Spleen (tissue), 11 donors: ENCODE data around the gene CD53. TPM values are rescaled to one million over a fixed set of nuclear protein-coding genes. Genes with fewer than 3 reads are reported as not detected.

Experiments
- DNase-seq: peaks from one replicate; pipeline ENCODE4 v3.0.0-alpha.2; 2020
- H3K27ac ChIP-seq, 8 donors: fragments of 200-600 bp; sonication (generic) in 7 of 8; 1 replicate in 4 of 8; 2 replicates in 4 of 8; pipeline versions ENCODE4 v1.5.0 to v1.8.0; 2016 to 2021; ENCODE audit warnings: inconsistent platforms in 4 of 8, mild to moderate bottlenecking in 4 of 8, moderate library complexity in 1 of 8
- H3K27me3 ChIP-seq, 7 donors: fragments of 200-600 bp; sonication (generic) in 6 of 7; replicated peaks in 1 of 7; 1 replicate in 4 of 7; 2 replicates in 3 of 7; pipeline versions ENCODE4 v1.5.0 to v1.8.0; 2016 to 2021; ENCODE audit warnings: inconsistent platforms in 3 of 7, mild to moderate bottlenecking in 1 of 7
- H3K36me3 ChIP-seq, 6 donors: fragments of 200-600 bp; sonication (generic) in 5 of 6; 1 replicate in 4 of 6; 2 replicates in 2 of 6; pipeline versions ENCODE4 v1.5.0 to v1.8.0; 2016 to 2021; ENCODE audit warnings: inconsistent platforms in 2 of 6
- H3K4me1 ChIP-seq, 6 donors: fragments of 200-600 bp; sonication (generic) in 5 of 6; 1 replicate in 3 of 6; 2 replicates in 3 of 6; pipeline versions ENCODE4 v1.5.0 to v1.8.0; 2016 to 2021; ENCODE audit warnings: inconsistent platforms in 3 of 6
- H3K4me3 ChIP-seq, 8 donors: fragments of 200-600 bp; sonication (generic) in 7 of 8; 1 replicate in 4 of 8; 2 replicates in 4 of 8; pipeline versions ENCODE4 v1.5.0 to v1.8.0; 2016 to 2021; ENCODE audit warnings: inconsistent platforms in 4 of 8, mild to moderate bottlenecking in 4 of 8, moderate library complexity in 2 of 8
- H3K9me3 ChIP-seq, 8 donors: fragments of 200-600 bp; sonication (generic) in 7 of 8; 1 replicate in 4 of 8; 2 replicates in 4 of 8; pipeline versions ENCODE4 v1.5.0 to v1.8.0; 2016 to 2021; ENCODE audit warnings: inconsistent platforms in 4 of 8
- POLR2A ChIP-seq, 3 donors: fragments of 450-650 bp; IDR thresholded peaks; one replicate each; pipeline ENCODE4 v1.5.1; 2017; ENCODE audit warnings: antibody characterized with exemption in 3 of 3, mild to moderate bottlenecking in 1 of 3
- POLR2AphosphoS5 ChIP-seq, 3 donors: sonication (generic); formaldehyde crosslinking; IDR thresholded peaks; one replicate each; pipeline ENCODE4 v1.5.1; 2017; ENCODE audit warnings: antibody characterized with exemption in 3 of 3
- WGBS, 5 donors: extraction: QIAGEN DNeasy Blood & Tissue Kit in 3 of 5; methylation state at CpG; one replicate each; pipeline versions ENCODE4 v1.1.5 to v1.1.7; 2013 to 2018; 5-methylcytosine and 5-hydroxymethylcytosine counted together
- intact Hi-C: fragments of 100-400 bp; cut with DNase I; formaldehyde crosslinking; loops from one replicate; pipeline ENCODE4 v1.15.0; 2023; ENCODE audit warnings: low total_unique reads
- polyA plus RNA-seq, 3 donors: library from polyadenylated mRNA; stranded (reverse); fragments of 200-250 nt; gene quantifications; one replicate each; pipeline ENCODE4 v1.2.1, GENCODE V29; 2013
- total RNA-seq, 7 donors: library from RNA; depleted of rRNA in 3 of 7; stranded (reverse); fragments of >200 nt in 3 of 7; fragmentation: NEBNext Ultra II Directional in 4 of 7; extraction: Animal tissue kit (Norgen Biotek cat#: 25700) in 4 of 7; gene quantifications; one replicate each; pipeline versions ENCODE4 v1.1.0 to v1.2.1, GENCODE V29; 2016 to 2021
- TF ChIP-seq, protein P1 (sequence below), 11 experiments: fragments of 200-600 bp in 7 of 11; fragments of 450-650 bp in 4 of 11; sonication (generic) in 4 of 11; IDR thresholded peaks in 8 of 11; conservative IDR thresholded peaks in 3 of 11; 1 replicate in 7 of 11; 2 replicates in 4 of 11; pipeline versions ENCODE4 v1.4.0 to v1.8.0; 2016 to 2021; ENCODE audit warnings: antibody characterized with exemption in 11 of 11, inconsistent platforms in 4 of 11, mild to moderate bottlenecking in 1 of 11
- donor health status: healthy with polysubstance abuse.
- donor health status: DM: no; HTN: no; CAD: no; lungs with moderate emphysema.
- donor health status: DM: no; HTN: no; CAD: no.
- donor health status: Bipolar disorder and iron deficiency.
- donor health status: healthy.
- donor health status: DM: no; HTN: no; CAD: no.
- donor health status: DM: yes; HTN: yes; CAD: no.

Gene CD53
- total and polyA plus RNA-seq, 10 donors = 352 to 651 (median 462) TPM

DNA sequence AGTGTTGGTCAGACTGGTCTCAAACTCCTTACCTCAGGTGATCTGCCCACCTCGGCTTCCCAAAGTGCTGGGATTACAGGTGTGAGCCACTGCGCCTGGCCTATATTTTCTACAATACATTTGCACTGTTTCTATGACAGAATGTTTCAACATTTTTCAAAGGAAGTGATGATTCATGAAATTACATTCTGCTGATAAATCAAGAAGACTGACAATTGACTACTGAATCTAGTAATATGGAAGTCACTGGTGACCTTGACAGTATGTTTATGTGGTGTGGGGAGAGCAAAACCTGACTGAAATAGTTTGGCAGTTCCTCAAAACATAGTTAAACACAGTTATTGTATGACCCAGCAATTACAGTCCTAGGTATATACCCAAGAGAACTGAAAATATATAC is 72.7 kb downstream of the CD53 start:
- peaks cover 0 to 52% (median 24%) of the 10 kb centered on the region in 6 donors for H3K36me3 ChIP-seq
- WGBS, 5 donors = 94 to 97% (median 96%) methylated on average over 2 of the region's 2 CpGs
- no peak overlapping the region for H3K4me3 ChIP-seq
- DNase-seq = no peak
- H3K27me3 ChIP-seq = no peaks in the 10 kb centered on the region
- H3K27ac ChIP-seq = no peak overlapping the region
- intact Hi-C loops = no loop called here
- no peak for TF ChIP-seq POLR2AphosphoS5 (IDR thresholded peaks at IDR 0.05)
- no peak for TF ChIP-seq POLR2A (IDR thresholded peaks at IDR 0.05)
- TF ChIP-seq, protein P1, sequence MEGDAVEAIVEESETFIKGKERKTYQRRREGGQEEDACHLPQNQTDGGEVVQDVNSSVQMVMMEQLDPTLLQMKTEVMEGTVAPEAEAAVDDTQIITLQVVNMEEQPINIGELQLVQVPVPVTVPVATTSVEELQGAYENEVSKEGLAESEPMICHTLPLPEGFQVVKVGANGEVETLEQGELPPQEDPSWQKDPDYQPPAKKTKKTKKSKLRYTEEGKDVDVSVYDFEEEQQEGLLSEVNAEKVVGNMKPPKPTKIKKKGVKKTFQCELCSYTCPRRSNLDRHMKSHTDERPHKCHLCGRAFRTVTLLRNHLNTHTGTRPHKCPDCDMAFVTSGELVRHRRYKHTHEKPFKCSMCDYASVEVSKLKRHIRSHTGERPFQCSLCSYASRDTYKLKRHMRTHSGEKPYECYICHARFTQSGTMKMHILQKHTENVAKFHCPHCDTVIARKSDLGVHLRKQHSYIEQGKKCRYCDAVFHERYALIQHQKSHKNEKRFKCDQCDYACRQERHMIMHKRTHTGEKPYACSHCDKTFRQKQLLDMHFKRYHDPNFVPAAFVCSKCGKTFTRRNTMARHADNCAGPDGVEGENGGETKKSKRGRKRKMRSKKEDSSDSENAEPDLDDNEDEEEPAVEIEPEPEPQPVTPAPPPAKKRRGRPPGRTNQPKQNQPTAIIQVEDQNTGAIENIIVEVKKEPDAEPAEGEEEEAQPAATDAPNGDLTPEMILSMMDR (IDR thresholded peaks at IDR 0.05 in 8 of 11, conservative IDR thresholded peaks at IDR 0.05 in 3 of 11) = no peak
- peaks cover 0 to 32% (median 0%) of the 10 kb centered on the region in 8 donors for H3K9me3 ChIP-seq
- no peaks in the 10 kb centered on the region for H3K4me1 ChIP-seq

DNA sequence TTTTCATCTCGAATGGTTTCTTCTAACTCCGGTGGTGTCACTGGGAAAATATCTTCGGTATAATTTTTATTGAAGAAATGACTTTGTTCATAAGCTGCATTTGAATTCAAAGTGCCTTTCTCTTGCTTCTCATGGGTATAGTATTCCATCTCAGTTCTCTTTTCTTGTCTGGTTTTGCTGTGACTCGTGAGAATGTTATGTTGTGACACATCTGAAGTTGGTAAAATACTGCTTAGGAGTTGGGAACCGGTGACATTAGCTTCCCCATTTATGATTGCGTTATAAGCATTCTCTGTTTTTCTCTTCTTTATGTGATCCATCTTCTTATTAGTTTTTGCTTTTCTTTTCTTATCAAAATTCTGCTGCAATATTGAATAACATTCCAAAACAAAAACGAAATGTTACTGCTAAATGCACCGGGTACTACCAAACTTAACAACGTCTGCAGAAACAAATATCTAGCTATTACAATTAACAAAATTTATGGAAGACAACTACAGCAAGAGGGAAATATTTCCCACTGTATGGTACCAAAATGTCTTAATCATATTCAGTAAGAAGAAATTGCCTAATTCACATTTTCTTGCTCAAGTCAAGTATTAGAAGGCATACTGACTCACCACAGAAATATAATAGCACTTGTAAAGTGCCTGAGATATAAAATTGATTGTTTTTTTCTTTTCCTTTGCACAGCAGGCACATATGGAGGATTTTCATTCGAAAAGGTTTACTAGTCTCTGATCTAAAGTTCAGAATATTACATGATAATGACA is 75.3 kb downstream of the CD53 start:
- TF ChIP-seq POLR2A (IDR thresholded peaks at IDR 0.05) (no peak), POLR2AphosphoS5 (IDR thresholded peaks at IDR 0.05) (no peak)
- TF ChIP-seq, protein P1 (IDR thresholded peaks at IDR 0.05 in 8 of 11, conservative IDR thresholded peaks at IDR 0.05 in 3 of 11) = no peak
- Histone ChIP-seq H3K4me1 (no peaks in the 10 kb centered on the region), H3K4me3 (no peak overlapping the region), H3K27me3 (no peaks in the 10 kb centered on the region), H3K9me3 (peaks cover 0 to 55% (median 0%) of the 10 kb centered on the region in 8 donors), H3K36me3 (peaks cover 0 to 78% (median 34%) of the 10 kb centered on the region in 6 donors), H3K27ac (no peak overlapping the region)
- 84 to 95% (median 91%) methylated on average over 10 of the region's 10 CpGs for WGBS, 5 donors
- intact Hi-C loops = no loop called here
- no peak for DNase-seq

Other genes with a start within 250 kb of the CD53 start
- 10 to 100 TPM; 20.4 to 45.8 (median 28.4) TPM for gene KCNA3, start 198.2 kb upstream of the CD53 start, total RNA-seq
- gene KCNA3, start 198.2 kb upstream of the CD53 start, polyA plus RNA-seq = 1 to 10 TPM in 1 of 3 donors, under 1 TPM in 2; 0.30 to 1.4 (median 0.96) TPM
- gene LRIF1, start 90.8 kb downstream of the CD53 start, total RNA-seq = 10 to 100 TPM; 11.2 to 18.4 (median 16.4) TPM
- gene LRIF1, start 90.8 kb downstream of the CD53 start, polyA plus RNA-seq = 10 to 100 TPM; 15.1 to 18.1 (median 16.5) TPM